IPS-NIHi11 (cell line): ENCODE results near the gene HES7.
A peak's percentile ranks its signal among the peaks of the same experiment; 100 is the strongest.

Experiments
- DNase-seq: peaks from one replicate; pipeline ENCODE4 v3.0.0; 2012; ENCODE audit warnings: mixed read lengths, low spot score

HES7 gene

GRCh38 chr17:8155231-8155995 is 31.5 kb upstream of the HES7 start:
- no peak for DNase-seq

GRCh38 chr17:8154608-8155155 is 30.8 kb upstream of the HES7 start:
- no peak for DNase-seq

- DNase-seq: peak; percentile 73
Measured at GRCh38 chr17:8153957-8154607, 30.2 kb upstream of the HES7 start.

- DNase-seq: no peak
Measured at GRCh38 chr17:8153525-8153956, 29.6 kb upstream of the HES7 start.

GRCh38 chr17:8153031-8153451 is 29.1 kb upstream of the HES7 start:
- no peak for DNase-seq

- peak; percentile 93 for DNase-seq
Measured at GRCh38 chr17:8152112-8152775, 28.3 kb upstream of the HES7 start, which contains the start of gene PER1. Gene PER1 (minus strand): TSS chr17:8152404. CDS start chr17:8150706, 1,698 bp downstream.

- DNase-seq: no peak
Measured at GRCh38 chr17:8151641-8152111, 27.8 kb upstream of the HES7 start.

GRCh38 chr17:8151120-8151640 is 27.3 kb upstream of the HES7 start:
- DNase-seq: peak; percentile 86

- DNase-seq: no peak
Measured at GRCh38 chr17:8150194-8151119, 26.6 kb upstream of the HES7 start.

- DNase-seq: no peak
Measured at GRCh38 chr17:8149419-8150193, 25.7 kb upstream of the HES7 start.

- no peak for DNase-seq
Measured at GRCh38 chr17:8148560-8148959, 24.7 kb upstream of the HES7 start.

- DNase-seq: no peak
Measured at GRCh38 chr17:8147805-8148404, 24.0 kb upstream of the HES7 start.

GRCh38 chr17:8147141-8147804 is 23.4 kb upstream of the HES7 start:
- DNase-seq: no peak

- DNase-seq: no peak
Measured at GRCh38 chr17:8146381-8147140, 22.7 kb upstream of the HES7 start.

GRCh38 chr17:8145811-8146210 is 21.9 kb upstream of the HES7 start:
- no peak for DNase-seq

GRCh38 chr17:8144401-8145231 is 20.7 kb upstream of the HES7 start:
- DNase-seq: no peak

- no peak for DNase-seq
Measured at GRCh38 chr17:8143581-8144400, 19.9 kb upstream of the HES7 start.
